ENCODE measurements around the gene PARD6A.

PARD6A gene

GRCh38 chr16:67656344-67657016 lies 4.3 kb upstream of the PARD6A start:
- TF ChIP-seq ZFP3 (CRISPR knock-in tag; IDR thresholded peaks at IDR 0.05) (no peak), TOX (CRISPR knock-in tag; IDR thresholded peaks at IDR 0.05; ENCODE audit: borderline replicate concordance) (no peak), ARNTL (CRISPR knock-in tag; IDR thresholded peaks at IDR 0.05; ENCODE audit: borderline replicate concordance, low read depth) (no peak), SNAI2 (CRISPR knock-in tag; IDR thresholded peaks at IDR 0.05) (no peak), TCF4 (CRISPR knock-in tag; IDR thresholded peaks at IDR 0.05; ENCODE audit: borderline replicate concordance) (no peak), CSDC2 (CRISPR knock-in tag; IDR thresholded peaks at IDR 0.05) (no peak), ZFP30 (CRISPR knock-in tag; IDR thresholded peaks at IDR 0.05) (no peak), ZNF70 (CRISPR knock-in tag; IDR thresholded peaks at IDR 0.05) (no peak), BACH2 (CRISPR knock-in tag; IDR thresholded peaks at IDR 0.05; ENCODE audit: borderline replicate concordance) (no peak), POU6F1 (CRISPR knock-in tag; IDR thresholded peaks at IDR 0.05; ENCODE audit: borderline replicate concordance, low read depth) (no peak), CSRNP3 (CRISPR knock-in tag; IDR thresholded peaks at IDR 0.05) (no peak), RARB (CRISPR knock-in tag; IDR thresholded peaks at IDR 0.05) (no peak), ISL1 (CRISPR knock-in tag; IDR thresholded peaks at IDR 0.05) (no peak), PATZ1 (CRISPR knock-in tag; IDR thresholded peaks at IDR 0.05; ENCODE audit: borderline replicate concordance) (no peak), ZNF8 (CRISPR knock-in tag; IDR thresholded peaks at IDR 0.05) (no peak)
- TF ChIP-seq, protein P1, sequence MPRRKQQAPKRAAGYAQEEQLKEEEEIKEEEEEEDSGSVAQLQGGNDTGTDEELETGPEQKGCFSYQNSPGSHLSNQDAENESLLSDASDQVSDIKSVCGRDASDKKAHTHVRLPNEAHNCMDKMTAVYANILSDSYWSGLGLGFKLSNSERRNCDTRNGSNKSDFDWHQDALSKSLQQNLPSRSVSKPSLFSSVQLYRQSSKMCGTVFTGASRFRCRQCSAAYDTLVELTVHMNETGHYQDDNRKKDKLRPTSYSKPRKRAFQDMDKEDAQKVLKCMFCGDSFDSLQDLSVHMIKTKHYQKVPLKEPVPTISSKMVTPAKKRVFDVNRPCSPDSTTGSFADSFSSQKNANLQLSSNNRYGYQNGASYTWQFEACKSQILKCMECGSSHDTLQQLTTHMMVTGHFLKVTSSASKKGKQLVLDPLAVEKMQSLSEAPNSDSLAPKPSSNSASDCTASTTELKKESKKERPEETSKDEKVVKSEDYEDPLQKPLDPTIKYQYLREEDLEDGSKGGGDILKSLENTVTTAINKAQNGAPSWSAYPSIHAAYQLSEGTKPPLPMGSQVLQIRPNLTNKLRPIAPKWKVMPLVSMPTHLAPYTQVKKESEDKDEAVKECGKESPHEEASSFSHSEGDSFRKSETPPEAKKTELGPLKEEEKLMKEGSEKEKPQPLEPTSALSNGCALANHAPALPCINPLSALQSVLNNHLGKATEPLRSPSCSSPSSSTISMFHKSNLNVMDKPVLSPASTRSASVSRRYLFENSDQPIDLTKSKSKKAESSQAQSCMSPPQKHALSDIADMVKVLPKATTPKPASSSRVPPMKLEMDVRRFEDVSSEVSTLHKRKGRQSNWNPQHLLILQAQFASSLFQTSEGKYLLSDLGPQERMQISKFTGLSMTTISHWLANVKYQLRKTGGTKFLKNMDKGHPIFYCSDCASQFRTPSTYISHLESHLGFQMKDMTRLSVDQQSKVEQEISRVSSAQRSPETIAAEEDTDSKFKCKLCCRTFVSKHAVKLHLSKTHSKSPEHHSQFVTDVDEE (CRISPR knock-in tag; IDR thresholded peaks at IDR 0.05) = no peak
- ATAC-seq = no peak

GRCh38 chr16:67657017-67657608 lies 3.6 kb upstream of the PARD6A start:
- TF ChIP-seq BACH2 (CRISPR knock-in tag; IDR thresholded peaks at IDR 0.05; ENCODE audit: borderline replicate concordance) (no peak), TCF4 (CRISPR knock-in tag; IDR thresholded peaks at IDR 0.05; ENCODE audit: borderline replicate concordance) (no peak)

GRCh38 chr16:67657751-67658518 lies 2.8 kb upstream of the PARD6A start:
- TF ChIP-seq ISL1 (CRISPR knock-in tag; IDR thresholded peaks at IDR 0.05) (no peak), PPARA (CRISPR knock-in tag; IDR thresholded peaks at IDR 0.05; ENCODE audit: borderline replicate concordance) (no peak), ZNF70 (CRISPR knock-in tag; IDR thresholded peaks at IDR 0.05) (no peak), ARNTL (CRISPR knock-in tag; IDR thresholded peaks at IDR 0.05; ENCODE audit: borderline replicate concordance, low read depth) (no peak), ZNF8 (CRISPR knock-in tag; IDR thresholded peaks at IDR 0.05) (no peak), ZC3H10 (CRISPR knock-in tag; IDR thresholded peaks at IDR 0.05) (no peak)
- ATAC-seq = no peak

More at GRCh38 chr16:67657017-67657608, 3.6 kb upstream of the PARD6A start:
- no peak for ATAC-seq

Data from SK-N-SH treated with all-trans-retinoic acid at 6 μM for 48 hours (cell line).